ENCODE results near the gene ZCCHC7.

The ZCCHC7 gene

GRCh38 chr9:37404590-37404989 lies 284.2 kb downstream of the ZCCHC7 start:
- Histone ChIP-seq H3K27ac (no peak overlapping the region), H3K36me3 (replicated peaks) (no peaks in the 10 kb centered on the region), H3K4me3 (ENCODE audit: low read depth, low read length) (no peak overlapping the region), H3K27me3 (replicated peaks) (no peaks in the 10 kb centered on the region)
- in situ Hi-C loops (cut with HindIII; ENCODE audit: low pct_ligation_motif_present, low sequenced_read_pairs), result no loop called here
- no peak for TF ChIP-seq CTCF (IDR thresholded peaks at IDR 0.05; ENCODE audit: low read depth, low read length, missing control alignments)
- no peak for DNase-seq

GRCh38 chr9:37405350-37405749 lies 285.0 kb downstream of the ZCCHC7 start:
- Histone ChIP-seq H3K4me3 (ENCODE audit: low read depth, low read length) (no peak overlapping the region), H3K27ac (no peak overlapping the region), H3K36me3 (replicated peaks) (no peaks in the 10 kb centered on the region), H3K27me3 (replicated peaks) (no peaks in the 10 kb centered on the region)
- DNase-seq, result no peak
- no peak for TF ChIP-seq CTCF (IDR thresholded peaks at IDR 0.05; ENCODE audit: low read depth, low read length, missing control alignments)
- in situ Hi-C loops (cut with HindIII; ENCODE audit: low pct_ligation_motif_present, low sequenced_read_pairs), result no loop called here

- no peak for DNase-seq
- in situ Hi-C loops (cut with HindIII; ENCODE audit: low pct_ligation_motif_present, low sequenced_read_pairs), result no loop called here
- TF ChIP-seq CTCF (IDR thresholded peaks at IDR 0.05; ENCODE audit: low read depth, low read length, missing control alignments), result no peak
- Histone ChIP-seq H3K4me3 (ENCODE audit: low read depth, low read length) (no peak overlapping the region), H3K27ac (no peak overlapping the region), H3K36me3 (replicated peaks) (no peaks in the 10 kb centered on the region), H3K27me3 (replicated peaks) (no peaks in the 10 kb centered on the region)
Observed at GRCh38 chr9:37405764-37406380, 285.5 kb downstream of the ZCCHC7 start.

- Histone ChIP-seq H3K36me3 (replicated peaks) (no peaks in the 10 kb centered on the region), H3K4me3 (ENCODE audit: low read depth, low read length) (no peak overlapping the region), H3K27me3 (replicated peaks) (no peaks in the 10 kb centered on the region), H3K27ac (no peak overlapping the region)
- in situ Hi-C loops (cut with HindIII; ENCODE audit: low pct_ligation_motif_present, low sequenced_read_pairs), result no loop called here
- no peak for TF ChIP-seq CTCF (IDR thresholded peaks at IDR 0.05; ENCODE audit: low read depth, low read length, missing control alignments)
- DNase-seq, result no peak
Observed at GRCh38 chr9:37406603-37407401, 286.4 kb downstream of the ZCCHC7 start.

GRCh38 chr9:37407468-37407867 lies 287.1 kb downstream of the ZCCHC7 start:
- no peak for DNase-seq
- H3K27ac ChIP-seq, result no peak overlapping the region
- in situ Hi-C loops (cut with HindIII; ENCODE audit: low pct_ligation_motif_present, low sequenced_read_pairs), result no loop called here
- no peaks in the 10 kb centered on the region for H3K27me3 ChIP-seq (replicated peaks)
- TF ChIP-seq CTCF (IDR thresholded peaks at IDR 0.05; ENCODE audit: low read depth, low read length, missing control alignments), result peak; percentile 26
- H3K4me3 ChIP-seq (ENCODE audit: low read depth, low read length), result no peak overlapping the region
- H3K36me3 ChIP-seq (replicated peaks), result no peaks in the 10 kb centered on the region

Measured in brain microvascular endothelial cell (primary cell).